ENCODE results near the gene BEAN1. TPM values are rescaled to one million over a fixed set of nuclear protein-coding genes. Genes with fewer than 3 reads are reported as not detected.

Gene BEAN1
- total RNA-seq, 1 experiment from 2014 or later = not detected

- TF ChIP-seq POLR2AphosphoS5 (IDR thresholded peaks at IDR 0.05; ENCODE audit: low read depth, low read length) (no peak), TCF7L2 (IDR thresholded peaks at IDR 0.05; ENCODE audit: low read depth, low read length) (no peak), CTCF (IDR thresholded peaks at IDR 0.05) (no peak), REST (IDR thresholded peaks at IDR 0.05; ENCODE audit: insufficient read depth in 1 of 2, low read depth in 2 of 2, low read length in 1 of 2) (no peak), SIN3A (IDR thresholded peaks at IDR 0.05; ENCODE audit: borderline replicate concordance, insufficient read depth, low read depth, low read length) (no peak)
- Histone ChIP-seq H3K9me3 (ENCODE audit: control insufficient read depth, insufficient read depth, low read depth, low read length) (no peaks in the 10 kb centered on the region), H3K4me1 (ENCODE audit: control insufficient read depth, insufficient read depth, low read length) (no peaks in the 10 kb centered on the region; the same call in 1 of the 2 replicates), H3K36me3 (ENCODE audit: control insufficient read depth, insufficient read depth, low read length) (no peaks in the 10 kb centered on the region), H3K27me3 (ENCODE audit: control insufficient read depth, insufficient read depth, low read length) (peaks cover 5% of the 10 kb centered on the region), H3K27ac (ENCODE audit: low read length) (no peak overlapping the region), H3K4me3 (ENCODE audit: low read depth in 2 of 2, low read length in 2 of 2) (no peak overlapping the region)
- intact Hi-C loops (cut with micrococcal nuclease; ENCODE audit: unreplicated experiment) (no loop called here), in situ Hi-C loops (cut with HindIII; ENCODE audit: low pct_unique_long_range_greater_than_20kb, low sequenced_read_pairs) (no loop called here)
- no peak for DNase-seq (ENCODE audit: low read depth, low spot score)
- ChIA-PET POLR2A (no interaction called here), CTCF (no interaction called here)
- no peak for ATAC-seq
- no TSS peak for BruUV-seq (replicated peaks)
Observed at GRCh38 chr16:66431760-66432159, 4.7 kb downstream of the BEAN1 start.

- H3K9me3 ChIP-seq (ENCODE audit: control insufficient read depth, insufficient read depth, low read depth, low read length) = no peaks in the 10 kb centered on the region
- DNase-seq (ENCODE audit: low read depth, low spot score) (no peak), ATAC-seq (no peak)
- CTCF ChIA-PET = no interaction called here
- POLR2A ChIA-PET = no interaction called here
- intact Hi-C loops (cut with micrococcal nuclease; ENCODE audit: unreplicated experiment) (no loop called here), in situ Hi-C loops (cut with HindIII; ENCODE audit: low pct_unique_long_range_greater_than_20kb, low sequenced_read_pairs) (no loop called here)
- no peak overlapping the region for H3K27ac ChIP-seq (ENCODE audit: low read length)
- H3K27me3 ChIP-seq (ENCODE audit: control insufficient read depth, insufficient read depth, low read length) = peaks cover 5% of the 10 kb centered on the region
- no peak overlapping the region for H3K4me3 ChIP-seq (ENCODE audit: low read depth in 2 of 2, low read length in 2 of 2)
- no peaks in the 10 kb centered on the region for H3K36me3 ChIP-seq (ENCODE audit: control insufficient read depth, insufficient read depth, low read length)
- BruUV-seq (replicated peaks) = no TSS peak
- no peaks in the 10 kb centered on the region; the same call in 1 of the 2 replicates for H3K4me1 ChIP-seq (ENCODE audit: control insufficient read depth, insufficient read depth, low read length)
- TF ChIP-seq SIN3A (IDR thresholded peaks at IDR 0.05; ENCODE audit: borderline replicate concordance, insufficient read depth, low read depth, low read length) (no peak), TCF7L2 (IDR thresholded peaks at IDR 0.05; ENCODE audit: low read depth, low read length) (no peak), CTCF (IDR thresholded peaks at IDR 0.05) (no peak), POLR2AphosphoS5 (IDR thresholded peaks at IDR 0.05; ENCODE audit: low read depth, low read length) (no peak), REST (IDR thresholded peaks at IDR 0.05; ENCODE audit: insufficient read depth in 1 of 2, low read depth in 2 of 2, low read length in 1 of 2) (no peak)
Observed at GRCh38 chr16:66432429-66432828, 5.3 kb downstream of the BEAN1 start.

Data from Panc1 (cell line).